Measurements from ENCODE around the gene STPG4. TPM values are rescaled to one million over a fixed set of nuclear protein-coding genes. Genes with fewer than 3 reads are reported as not detected.

STPG4 gene
- 0.09 TPM in 1 of 2 replicates, not detected in the other for total RNA-seq (ENCODE audit: low replicate concordance)

GRCh38 chr2:47155091-47155876 is at the start of gene STPG4:
Gene STPG4 (minus strand): TSS chr2:47155308. CDS start chr2:47155251, 57 bp downstream.
- no peak for DNase-seq (ENCODE audit: low read depth)
- TF ChIP-seq CTCF (IDR thresholded peaks at IDR 0.05; ENCODE audit: insufficient read depth, low read length): no peak
- H3K4me3 ChIP-seq (ENCODE audit: low read depth, low read length): no peak within 1 kb of the TSS

- no peak overlapping the region for H3K4me3 ChIP-seq (ENCODE audit: low read depth, low read length)
- no peak for TF ChIP-seq CTCF (IDR thresholded peaks at IDR 0.05; ENCODE audit: insufficient read depth, low read length)
- no peak for DNase-seq (ENCODE audit: low read depth)
These were observed 49.6 kb upstream of the STPG4 start for GRCh38 chr2:47204691-47205090.

- no peak for TF ChIP-seq CTCF (IDR thresholded peaks at IDR 0.05; ENCODE audit: insufficient read depth, low read length)
- H3K4me3 ChIP-seq (ENCODE audit: low read depth, low read length): no peak overlapping the region
- DNase-seq (ENCODE audit: low read depth): no peak
These were observed 48.9 kb upstream of the STPG4 start for GRCh38 chr2:47203995-47204394.

- DNase-seq (ENCODE audit: low read depth): peak; percentile 44
- no peak overlapping the region for H3K4me3 ChIP-seq (ENCODE audit: low read depth, low read length)
- TF ChIP-seq CTCF (IDR thresholded peaks at IDR 0.05; ENCODE audit: insufficient read depth, low read length): no peak
These were observed 46.1 kb upstream of the STPG4 start for GRCh38 chr2:47201224-47201623.

- no peak for TF ChIP-seq CTCF (IDR thresholded peaks at IDR 0.05; ENCODE audit: insufficient read depth, low read length)
- DNase-seq (ENCODE audit: low read depth): peak; percentile 90
- H3K4me3 ChIP-seq (ENCODE audit: low read depth, low read length): no peak overlapping the region
These were observed 43.9 kb upstream of the STPG4 start for GRCh38 chr2:47198985-47199451.

GRCh38 chr2:47196499-47196898 is 41.4 kb upstream of the STPG4 start:
- no peak for TF ChIP-seq CTCF (IDR thresholded peaks at IDR 0.05; ENCODE audit: insufficient read depth, low read length)
- H3K4me3 ChIP-seq (ENCODE audit: low read depth, low read length): no peak overlapping the region
- DNase-seq (ENCODE audit: low read depth): no peak

Measured in fibroblast of the aortic adventitia (primary cell).